Measurements from ENCODE around the gene ERICH6. TPM values are rescaled to one million over a fixed set of nuclear protein-coding genes. Genes with fewer than 3 reads are reported as not detected.

Gene ERICH6
- total RNA-seq, 3 donors from 2014 or later, result 0.29 to 0.98 (median 0.48) TPM

GRCh38 chr3:150746791-150747590 is 43.3 kb upstream of the ERICH6 start:
- Histone ChIP-seq H3K9me3 (no peaks in the 10 kb centered on the region), H3K36me3 (no peaks in the 10 kb centered on the region), H3K4me1 (no peaks in the 10 kb centered on the region), H3K27ac (peak overlapping the region in 1 of 2 donors; percentile 57), H3K4me3 (no peak overlapping the region), H3K27me3 (no peaks in the 10 kb centered on the region)
- TF ChIP-seq CTCF (IDR thresholded peaks at IDR 0.05), result no peak
- TF ChIP-seq POLR2A (IDR thresholded peaks at IDR 0.05), result no peak
- TF ChIP-seq POLR2AphosphoS5 (IDR thresholded peaks at IDR 0.05), result no peak
- no peak for DNase-seq (ENCODE audit: low spot score in 2 of 2)
- intact Hi-C loops (cut with DNase I; ENCODE audit: low total_unique reads), result no loop called here

GRCh38 chr3:150745832-150746231 is 42.1 kb upstream of the ERICH6 start:
- intact Hi-C loops (cut with DNase I; ENCODE audit: low total_unique reads), result no loop called here
- H3K27me3 ChIP-seq, result no peaks in the 10 kb centered on the region
- no peak for TF ChIP-seq POLR2A (IDR thresholded peaks at IDR 0.05)
- no peak for TF ChIP-seq POLR2AphosphoS5 (IDR thresholded peaks at IDR 0.05)
- no peak for TF ChIP-seq CTCF (IDR thresholded peaks at IDR 0.05)
- H3K4me1 ChIP-seq, result no peaks in the 10 kb centered on the region
- H3K27ac ChIP-seq, result no peak overlapping the region
- H3K4me3 ChIP-seq, result no peak overlapping the region
- H3K36me3 ChIP-seq, result no peaks in the 10 kb centered on the region
- no peaks in the 10 kb centered on the region for H3K9me3 ChIP-seq
- DNase-seq (ENCODE audit: low spot score in 2 of 2), result no peak

DNA sequence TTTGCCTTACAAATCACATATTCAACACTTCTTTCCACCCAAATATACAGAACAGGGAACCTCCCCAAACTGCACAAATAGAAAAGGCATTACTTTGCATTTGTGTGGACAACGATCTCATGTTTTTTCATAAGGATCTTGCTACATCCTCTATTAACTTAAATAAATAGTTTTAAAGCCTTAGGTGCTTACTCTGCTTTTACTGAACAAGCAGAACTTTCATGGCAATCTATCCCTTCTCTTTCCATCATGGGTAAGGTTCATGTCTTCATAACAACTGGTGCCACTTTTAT is 41.1 kb upstream of the ERICH6 start:
- Histone ChIP-seq H3K27me3 (no peaks in the 10 kb centered on the region), H3K4me3 (no peak overlapping the region), H3K27ac (peak overlapping the region in 1 of 2 donors; percentile 27), H3K9me3 (no peaks in the 10 kb centered on the region), H3K36me3 (no peaks in the 10 kb centered on the region), H3K4me1 (no peaks in the 10 kb centered on the region)
- no peak for DNase-seq (ENCODE audit: low spot score in 2 of 2)
- no peak for TF ChIP-seq POLR2AphosphoS5 (IDR thresholded peaks at IDR 0.05)
- TF ChIP-seq CTCF (IDR thresholded peaks at IDR 0.05), result no peak
- no peak for TF ChIP-seq POLR2A (IDR thresholded peaks at IDR 0.05)
- intact Hi-C loops (cut with DNase I; ENCODE audit: low total_unique reads), result no loop called here

- Histone ChIP-seq H3K27me3 (no peaks in the 10 kb centered on the region), H3K36me3 (no peaks in the 10 kb centered on the region), H3K27ac (peak overlapping the region in 1 of 2 donors; percentile 27), H3K4me1 (no peaks in the 10 kb centered on the region), H3K9me3 (no peaks in the 10 kb centered on the region), H3K4me3 (no peak overlapping the region)
- no peak for DNase-seq (ENCODE audit: low spot score in 2 of 2)
- TF ChIP-seq POLR2A (IDR thresholded peaks at IDR 0.05), result no peak
- TF ChIP-seq POLR2AphosphoS5 (IDR thresholded peaks at IDR 0.05), result no peak
- no peak for TF ChIP-seq CTCF (IDR thresholded peaks at IDR 0.05)
- intact Hi-C loops (cut with DNase I; ENCODE audit: low total_unique reads), result no loop called here
These were observed 40.6 kb upstream of the ERICH6 start for GRCh38 chr3:150744041-150744918.

- H3K4me1 ChIP-seq, result no peaks in the 10 kb centered on the region
- no peaks in the 10 kb centered on the region for H3K9me3 ChIP-seq
- no peak for DNase-seq (ENCODE audit: low spot score in 2 of 2)
- H3K36me3 ChIP-seq, result no peaks in the 10 kb centered on the region
- intact Hi-C loops (cut with DNase I; ENCODE audit: low total_unique reads), result no loop called here
- H3K27ac ChIP-seq, result no peak overlapping the region
- TF ChIP-seq POLR2A (IDR thresholded peaks at IDR 0.05) (no peak), CTCF (IDR thresholded peaks at IDR 0.05) (no peak), POLR2AphosphoS5 (IDR thresholded peaks at IDR 0.05) (no peak)
- no peaks in the 10 kb centered on the region for H3K27me3 ChIP-seq
- H3K4me3 ChIP-seq, result no peak overlapping the region
These were observed 39.8 kb upstream of the ERICH6 start for GRCh38 chr3:150743508-150743907.

Data from breast epithelium (tissue), 4 donors.